ENCODE measurements around the gene GIGYF1. TPM values are rescaled to one million over a fixed set of nuclear protein-coding genes. Genes with fewer than 3 reads are reported as not detected.

The GIGYF1 gene
- total RNA-seq, 1 donor, result 29.3 TPM

DNA sequence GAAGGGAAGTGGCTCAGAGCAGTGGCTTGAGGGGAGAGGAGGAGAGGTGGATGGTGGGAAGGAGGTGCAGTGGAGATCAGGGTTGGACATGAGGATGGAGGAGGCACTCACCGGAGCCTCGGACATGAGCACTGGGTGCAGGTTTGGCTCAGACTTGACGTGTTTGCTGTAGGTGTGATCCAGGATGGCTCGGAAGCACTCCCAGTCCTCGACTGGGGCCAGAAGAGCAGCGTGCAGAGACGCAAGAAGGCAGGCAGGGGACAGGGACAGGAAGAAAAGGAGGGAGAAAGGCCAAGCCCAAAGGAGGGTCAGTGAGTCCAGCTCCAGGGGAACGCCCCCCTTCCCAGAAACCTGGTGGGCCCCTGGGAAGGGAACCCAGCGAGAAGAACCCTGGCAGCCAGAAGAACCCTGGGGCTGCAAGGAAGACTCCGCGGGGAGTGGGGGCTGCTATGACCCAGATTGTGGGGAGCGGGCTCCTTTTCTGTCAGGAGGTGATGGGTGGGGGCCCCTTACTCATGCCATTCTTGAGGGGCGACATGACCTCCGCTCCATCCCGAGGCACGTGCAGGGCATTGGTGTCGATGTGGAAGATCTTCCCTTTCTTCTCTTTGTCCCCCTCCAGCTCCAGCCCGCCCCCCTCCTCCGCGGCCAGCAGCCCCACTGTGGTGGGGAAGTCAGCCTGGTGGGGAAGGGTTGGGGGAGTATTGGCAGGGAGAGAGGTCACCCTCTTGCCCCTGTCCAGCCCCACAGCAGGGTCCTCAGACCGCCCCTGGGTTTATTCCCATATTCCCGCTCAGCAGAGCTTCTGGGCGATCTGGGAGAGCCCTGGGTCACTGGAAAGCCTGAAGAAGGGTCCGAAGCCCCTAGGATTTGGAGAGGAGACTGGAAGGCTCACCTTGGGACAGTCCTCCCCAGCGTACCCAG lies 38.9 kb downstream of the GIGYF1 start:
- Histone ChIP-seq H3K4me2 (ENCODE audit: insufficient read depth, low read length) (no peak overlapping the region), H4K20me1 (ENCODE audit: insufficient read depth, low read length) (no peaks in the 10 kb centered on the region), H3K4me3 (ENCODE audit: insufficient read depth, low read length) (no peak overlapping the region), H3K36me3 (ENCODE audit: insufficient read depth, low read length) (no peaks in the 10 kb centered on the region), H3K27ac (ENCODE audit: low read depth, low read length) (no peak overlapping the region), H3K27me3 (ENCODE audit: insufficient read depth, low read length) (peaks cover 20% of the 10 kb centered on the region), H3K4me1 (ENCODE audit: insufficient read depth, low read length) (no peaks in the 10 kb centered on the region), H2AFZ (ENCODE audit: low read length) (no peak overlapping the region), H3K79me2 (ENCODE audit: insufficient read depth, low read length) (no peaks in the 10 kb centered on the region), H3K9me3 (ENCODE audit: low read depth, low read length) (no peaks in the 10 kb centered on the region)
- DNase-seq (ENCODE audit: insufficient read length, low spot score, missing footprints), result peak; percentile 73
- TF ChIP-seq, protein P1, sequence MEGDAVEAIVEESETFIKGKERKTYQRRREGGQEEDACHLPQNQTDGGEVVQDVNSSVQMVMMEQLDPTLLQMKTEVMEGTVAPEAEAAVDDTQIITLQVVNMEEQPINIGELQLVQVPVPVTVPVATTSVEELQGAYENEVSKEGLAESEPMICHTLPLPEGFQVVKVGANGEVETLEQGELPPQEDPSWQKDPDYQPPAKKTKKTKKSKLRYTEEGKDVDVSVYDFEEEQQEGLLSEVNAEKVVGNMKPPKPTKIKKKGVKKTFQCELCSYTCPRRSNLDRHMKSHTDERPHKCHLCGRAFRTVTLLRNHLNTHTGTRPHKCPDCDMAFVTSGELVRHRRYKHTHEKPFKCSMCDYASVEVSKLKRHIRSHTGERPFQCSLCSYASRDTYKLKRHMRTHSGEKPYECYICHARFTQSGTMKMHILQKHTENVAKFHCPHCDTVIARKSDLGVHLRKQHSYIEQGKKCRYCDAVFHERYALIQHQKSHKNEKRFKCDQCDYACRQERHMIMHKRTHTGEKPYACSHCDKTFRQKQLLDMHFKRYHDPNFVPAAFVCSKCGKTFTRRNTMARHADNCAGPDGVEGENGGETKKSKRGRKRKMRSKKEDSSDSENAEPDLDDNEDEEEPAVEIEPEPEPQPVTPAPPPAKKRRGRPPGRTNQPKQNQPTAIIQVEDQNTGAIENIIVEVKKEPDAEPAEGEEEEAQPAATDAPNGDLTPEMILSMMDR (IDR thresholded peaks at IDR 0.05; ENCODE audit: extremely low read depth, low read depth, low read length), result no peak

DNA sequence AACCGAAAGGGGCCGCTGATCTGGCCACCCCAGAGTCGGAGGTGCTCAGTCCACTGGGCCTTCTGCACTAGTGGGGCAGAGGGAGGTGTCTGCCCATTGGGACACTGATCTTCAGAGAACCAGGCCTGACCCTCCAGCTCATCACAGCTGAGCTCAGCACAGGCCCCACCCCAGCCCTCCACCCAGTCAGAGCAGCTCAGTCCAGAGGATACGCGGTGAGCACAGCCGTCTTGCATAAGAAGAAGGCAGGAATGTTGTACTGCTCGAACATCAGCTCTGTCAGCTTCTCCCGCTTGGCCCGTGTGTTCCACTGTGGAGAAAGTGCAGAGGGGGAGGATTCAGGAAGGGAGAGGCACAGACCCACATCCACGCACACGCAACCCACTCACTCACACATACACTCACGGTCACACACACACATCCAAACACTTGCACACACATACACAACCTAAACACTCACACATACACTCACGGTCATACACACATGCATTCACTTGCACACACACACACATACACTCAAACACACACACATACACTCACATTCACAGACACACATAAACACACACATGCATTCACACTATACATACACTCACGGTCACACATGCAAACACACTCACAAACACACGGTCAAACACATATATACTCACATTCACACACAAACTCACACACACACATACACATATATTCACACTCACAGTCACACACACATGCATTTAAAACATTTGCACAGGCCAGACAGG lies 44.1 kb downstream of the GIGYF1 start:
- H3K4me2 ChIP-seq (ENCODE audit: insufficient read depth, low read length), result no peak overlapping the region
- peaks cover 14% of the 10 kb centered on the region for H3K27me3 ChIP-seq (ENCODE audit: insufficient read depth, low read length)
- no peaks in the 10 kb centered on the region for H3K79me2 ChIP-seq (ENCODE audit: insufficient read depth, low read length)
- no peak overlapping the region for H3K27ac ChIP-seq (ENCODE audit: low read depth, low read length)
- no peaks in the 10 kb centered on the region for H4K20me1 ChIP-seq (ENCODE audit: insufficient read depth, low read length)
- no peak overlapping the region for H3K4me3 ChIP-seq (ENCODE audit: insufficient read depth, low read length)
- H3K9me3 ChIP-seq (ENCODE audit: low read depth, low read length), result no peaks in the 10 kb centered on the region
- no peaks in the 10 kb centered on the region for H3K4me1 ChIP-seq (ENCODE audit: insufficient read depth, low read length)
- TF ChIP-seq, protein P1 (IDR thresholded peaks at IDR 0.05; ENCODE audit: extremely low read depth, low read depth, low read length), result no peak
- H3K36me3 ChIP-seq (ENCODE audit: insufficient read depth, low read length), result no peaks in the 10 kb centered on the region
- no peak for DNase-seq (ENCODE audit: insufficient read length, low spot score, missing footprints)
- H2AFZ ChIP-seq (ENCODE audit: low read length), result no peak overlapping the region

DNA sequence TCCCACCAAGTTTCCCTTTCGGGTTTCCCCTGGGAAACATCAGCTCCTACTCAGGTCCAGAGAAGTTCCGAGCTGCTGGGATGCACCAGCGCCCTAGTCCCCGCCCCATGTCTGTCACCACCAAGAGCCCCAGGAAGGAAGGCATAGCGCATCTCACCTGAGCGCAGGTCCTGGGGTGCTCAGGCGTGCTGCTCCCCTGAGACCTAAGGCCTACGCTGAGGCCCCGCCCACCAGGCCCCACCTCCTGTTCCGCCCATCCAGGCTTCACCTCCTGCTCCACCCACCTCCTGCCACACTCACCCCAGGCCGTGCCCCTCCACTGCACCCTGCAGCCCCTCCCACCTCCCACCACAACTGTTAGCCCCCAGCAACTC lies 51.5 kb downstream of the GIGYF1 start:
- TF ChIP-seq, protein P1 (IDR thresholded peaks at IDR 0.05; ENCODE audit: extremely low read depth, low read depth, low read length), result no peak
- no peak overlapping the region for H3K4me2 ChIP-seq (ENCODE audit: insufficient read depth, low read length)
- H2AFZ ChIP-seq (ENCODE audit: low read length), result no peak overlapping the region
- DNase-seq (ENCODE audit: insufficient read length, low spot score, missing footprints), result peak; percentile 85
- H4K20me1 ChIP-seq (ENCODE audit: insufficient read depth, low read length), result no peaks in the 10 kb centered on the region
- no peaks in the 10 kb centered on the region for H3K36me3 ChIP-seq (ENCODE audit: insufficient read depth, low read length)
- H3K4me1 ChIP-seq (ENCODE audit: insufficient read depth, low read length), result no peaks in the 10 kb centered on the region
- peaks cover 4% of the 10 kb centered on the region for H3K27me3 ChIP-seq (ENCODE audit: insufficient read depth, low read length)
- H3K79me2 ChIP-seq (ENCODE audit: insufficient read depth, low read length), result no peaks in the 10 kb centered on the region
- no peaks in the 10 kb centered on the region for H3K9me3 ChIP-seq (ENCODE audit: low read depth, low read length)
- H3K27ac ChIP-seq (ENCODE audit: low read depth, low read length), result no peak overlapping the region
- no peak overlapping the region for H3K4me3 ChIP-seq (ENCODE audit: insufficient read depth, low read length)
